ENCODE data around the gene PON1. TPM values are rescaled to one million over a fixed set of nuclear protein-coding genes. Genes with fewer than 3 reads are reported as not detected.

The PON1 gene
- total RNA-seq, 4 donors from 2014 or later = not detected

GRCh38 chr7:95357623-95358022 lies 33.3 kb upstream of the PON1 start:
- Histone ChIP-seq H3K4me3 (replicated peaks in 1 of 3) (no peak overlapping the region), H3K9me3 (no peaks in the 10 kb centered on the region), H3K27me3 (no peaks in the 10 kb centered on the region), H3K4me1 (no peaks in the 10 kb centered on the region), H3K27ac (no peak overlapping the region), H3K36me3 (no peaks in the 10 kb centered on the region)
- intact Hi-C loops (cut with DNase I) = no loop called here
- WGBS, 2 donors = 54% methylated on average over 3 of the region's 3 CpGs
- no peak for DNase-seq
- TF ChIP-seq POLR2A (IDR thresholded peaks at IDR 0.05) (no peak), CTCF (IDR thresholded peaks at IDR 0.05) (no peak)

DNA sequence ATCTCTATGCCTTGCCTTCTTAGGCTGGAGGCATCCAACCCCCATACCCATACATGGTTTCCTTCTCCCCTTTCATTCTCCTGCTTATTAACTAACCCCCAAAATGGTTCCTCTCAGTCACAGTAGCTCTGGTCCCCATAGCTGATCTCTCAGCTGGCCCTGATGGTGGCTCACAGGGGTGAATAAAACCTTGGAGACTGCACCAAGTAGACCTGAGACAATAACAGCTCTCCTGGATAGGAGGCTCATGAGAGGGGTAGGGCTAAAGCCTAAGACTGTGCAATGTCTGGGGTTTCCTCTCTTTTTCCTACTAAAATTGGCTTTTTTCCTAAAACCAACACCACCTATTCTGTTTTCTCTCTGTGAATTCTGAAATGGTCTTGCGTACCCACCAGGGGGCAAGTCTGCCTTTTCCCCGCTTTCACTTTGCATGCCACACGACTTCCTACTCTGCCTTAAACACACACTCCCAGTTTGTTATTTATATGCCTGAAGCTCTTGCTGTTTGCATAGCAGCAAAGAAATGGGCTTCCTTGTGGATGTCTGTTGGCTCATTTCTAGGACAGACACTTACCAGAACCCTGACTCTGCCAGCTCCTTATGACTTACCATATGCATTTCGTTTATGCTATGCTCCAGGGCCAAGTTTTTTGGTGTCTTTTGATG lies 18.4 kb upstream of the PON1 start:
- Histone ChIP-seq H3K36me3 (no peaks in the 10 kb centered on the region), H3K4me1 (no peaks in the 10 kb centered on the region), H3K27me3 (no peaks in the 10 kb centered on the region), H3K4me3 (replicated peaks in 1 of 3) (no peak overlapping the region), H3K27ac (no peak overlapping the region), H3K9me3 (no peaks in the 10 kb centered on the region)
- WGBS, 2 donors = 52 to 66% methylated on average over 4 of the region's 4 CpGs
- intact Hi-C loops (cut with DNase I) = no loop called here
- TF ChIP-seq POLR2A (IDR thresholded peaks at IDR 0.05) = no peak
- no peak for TF ChIP-seq CTCF (IDR thresholded peaks at IDR 0.05)
- DNase-seq = no peak

DNA sequence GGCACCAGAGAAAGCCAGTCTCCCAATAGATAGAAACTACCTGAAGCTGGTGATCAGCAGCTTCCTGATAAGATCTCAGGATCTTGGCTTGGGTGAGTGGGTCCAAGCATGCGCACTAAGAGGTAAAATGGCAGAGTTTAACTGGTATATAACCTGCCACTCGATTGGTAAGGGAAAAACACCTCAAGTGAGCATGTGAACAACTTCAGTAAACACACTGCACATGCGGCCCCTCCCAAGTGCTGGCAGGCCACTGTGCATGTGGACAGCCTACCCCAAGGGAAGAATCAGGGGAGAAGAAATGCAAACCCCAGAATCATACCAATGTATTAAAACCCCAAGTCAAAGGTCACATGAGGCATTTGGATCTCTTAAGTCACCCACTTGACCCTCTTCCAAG lies 17.7 kb upstream of the PON1 start:
- Histone ChIP-seq H3K27ac (no peak overlapping the region), H3K27me3 (no peaks in the 10 kb centered on the region), H3K4me1 (no peaks in the 10 kb centered on the region), H3K4me3 (replicated peaks in 1 of 3) (no peak overlapping the region), H3K36me3 (no peaks in the 10 kb centered on the region), H3K9me3 (no peaks in the 10 kb centered on the region)
- DNase-seq = no peak
- 72 to 92% methylated on average over 3 of the region's 3 CpGs for WGBS, 2 donors
- no peak for TF ChIP-seq POLR2A (IDR thresholded peaks at IDR 0.05)
- TF ChIP-seq CTCF (IDR thresholded peaks at IDR 0.05) = no peak
- intact Hi-C loops (cut with DNase I) = no loop called here

DNA sequence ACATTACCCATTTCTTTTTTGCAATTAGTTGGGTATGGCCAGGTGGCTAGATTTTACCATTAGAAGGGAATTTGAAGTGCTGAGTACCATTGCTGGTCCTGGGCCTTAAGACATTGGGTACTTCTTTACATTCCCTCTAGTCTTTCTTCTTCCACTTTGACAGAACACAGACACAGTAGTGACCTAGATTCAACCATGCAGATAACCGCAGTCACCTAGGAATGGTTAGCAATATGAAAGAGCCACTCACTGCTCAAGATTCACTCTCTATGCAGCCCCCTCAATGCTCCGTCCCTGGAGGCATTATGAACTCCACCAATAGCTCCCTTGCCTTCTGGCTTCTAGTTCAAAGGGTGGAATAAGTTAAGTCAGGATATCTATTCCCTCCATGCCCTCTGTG lies 16.2 kb upstream of the PON1 start:
- TF ChIP-seq POLR2A (IDR thresholded peaks at IDR 0.05) (no peak), CTCF (IDR thresholded peaks at IDR 0.05) (no peak)
- intact Hi-C loops (cut with DNase I) = no loop called here
- H3K9me3 ChIP-seq = no peaks in the 10 kb centered on the region
- DNase-seq = no peak
- WGBS, 2 donors = 81 to 96% methylated on average over 2 of the region's 2 CpGs
- H3K27ac ChIP-seq = no peak overlapping the region
- H3K36me3 ChIP-seq = no peaks in the 10 kb centered on the region
- H3K4me3 ChIP-seq (replicated peaks in 1 of 3) = no peak overlapping the region
- H3K4me1 ChIP-seq = no peaks in the 10 kb centered on the region
- H3K27me3 ChIP-seq = no peaks in the 10 kb centered on the region

- Histone ChIP-seq H3K36me3 (no peaks in the 10 kb centered on the region), H3K27me3 (no peaks in the 10 kb centered on the region), H3K4me3 (replicated peaks in 1 of 3) (no peak overlapping the region), H3K4me1 (no peaks in the 10 kb centered on the region), H3K27ac (no peak overlapping the region), H3K9me3 (no peaks in the 10 kb centered on the region)
- WGBS, 2 donors = 88 to 92% methylated on average over 3 of the region's 3 CpGs
- TF ChIP-seq CTCF (IDR thresholded peaks at IDR 0.05) (no peak), POLR2A (IDR thresholded peaks at IDR 0.05) (no peak)
- no peak for DNase-seq
- intact Hi-C loops (cut with DNase I) = no loop called here
These were observed 14.5 kb upstream of the PON1 start for GRCh38 chr7:95338832-95339231.

Data from thyroid gland (tissue), 4 donors.